GM12878 (cell line): ENCODE data around the gene TGM5. TPM values are rescaled to one million over a fixed set of nuclear protein-coding genes. Genes with fewer than 3 reads are reported as not detected.

ENCODE experiments used
- ASH2L ChIP-seq: fragments of 300-600, 200-600 bp; sonication (generic); IDR thresholded peaks from 2 replicates; pipeline ENCODE4 v1.6.1; 2017; ENCODE audit warnings: low read depth, mild to moderate bottlenecking, borderline replicate concordance
- CEBPB ChIP-seq, 2 experiments: fragments of 150-350 bp in 1 of 2; IDR thresholded peaks; 2 replicates each; pipeline ENCODE4 v1.6.1; 2012 to 2014; ENCODE audit warnings: low read depth in 2 of 2, low read length in 2 of 2, borderline replicate concordance in 1 of 2, inconsistent platforms in 1 of 2
- CREB1 ChIP-seq: IDR thresholded peaks from 2 replicates; pipeline ENCODE4 v1.6.1; 2012; ENCODE audit warnings: low read depth, mild to moderate bottlenecking, inconsistent platforms
- ELK1 ChIP-seq: IDR thresholded peaks from 2 replicates; pipeline ENCODE4 v1.6.1; 2012; ENCODE audit warnings: low read depth, low read length, improper control_type of control experiment
- EZH2 ChIP-seq: IDR thresholded peaks from 2 replicates; pipeline ENCODE4 v1.6.1; 2012; ENCODE audit warnings: low read depth, mild to moderate bottlenecking, control low read depth, inconsistent platforms, low read length, borderline replicate concordance; ENCODE audit not compliant: control insufficient read depth
- FOXM1 ChIP-seq: IDR thresholded peaks from 2 replicates; pipeline ENCODE4 v1.6.1; 2012; ENCODE audit warnings: low read depth, mild to moderate bottlenecking, inconsistent platforms, low read length, moderate library complexity
- GABPA ChIP-seq: IDR thresholded peaks from 2 replicates; pipeline ENCODE4 v1.6.1; 2014; ENCODE audit warnings: antibody characterized with exemption, low read depth, mild to moderate bottlenecking, inconsistent platforms
- IRF3 ChIP-seq: fragments of 450-650 bp; IDR thresholded peaks from 2 replicates; pipeline ENCODE4 v1.6.1; 2014; ENCODE audit warnings: mild to moderate bottlenecking
- MXI1 ChIP-seq: fragments of 150-350 bp; IDR thresholded peaks from 2 replicates; pipeline ENCODE4 v1.6.1; 2011; ENCODE audit warnings: low read depth, mild to moderate bottlenecking, inconsistent platforms, low read length, improper control_type of control experiment
- NR2C2 ChIP-seq: IDR thresholded peaks from 2 replicates; pipeline ENCODE4 v1.6.1; 2011; ENCODE audit warnings: borderline replicate concordance, low read depth; ENCODE audit not compliant: control insufficient read depth, insufficient read length
- POU2F2 ChIP-seq: IDR thresholded peaks from 3 replicates; pipeline ENCODE4 v1.6.1; 2011; ENCODE audit warnings: low read depth, mild to moderate bottlenecking, low read length, borderline replicate concordance
- RFX5 ChIP-seq: IDR thresholded peaks from 2 replicates; pipeline ENCODE4 v1.6.1; 2011; ENCODE audit warnings: low read depth, low read length, improper control_type of control experiment
- SMAD1 ChIP-seq: fragments of 450-650 bp; IDR thresholded peaks from 2 replicates; pipeline ENCODE4 v1.6.1; 2018; ENCODE audit warnings: mild to moderate bottlenecking, low read depth; ENCODE audit not compliant: partially characterized antibody
- TCF3 ChIP-seq: IDR thresholded peaks from 2 replicates; pipeline ENCODE4 v1.6.1; 2012; ENCODE audit warnings: low read depth, mild to moderate bottlenecking, low read length, borderline replicate concordance; ENCODE audit not compliant: insufficient read depth
- ZNF592 ChIP-seq: fragments of 450-650 bp; IDR thresholded peaks from 2 replicates; pipeline ENCODE4 v1.6.1; 2017; ENCODE audit warnings: mild to moderate bottlenecking, moderate library complexity
- polyA plus RNA-seq, 11 experiments: library from polyadenylated mRNA; depleted of rRNA in 4 of 11; unstranded in 6 of 11; stranded (reverse) in 5 of 11; fragments of >200 nt; fragmentation: Nextera tagmentation in 4 of 11; fragmentation: Illumina TruSeq in 1 of 11; extraction: Ambion mirVana in 4 of 11; extraction: Trizol in 1 of 11; gene quantifications; 1 replicate in 1 of 11; 2 replicates in 10 of 11; pipeline versions ENCODE4 v1.2.1 to v1.2.3, GENCODE V29; 2011 to 2016; ENCODE audit warnings: inconsistent platforms in 2 of 11, missing spikeins in 2 of 11, low read depth in 1 of 11
- total RNA-seq, 4 experiments: library from RNA; depleted of rRNA in 3 of 4; stranded (reverse); fragments of >200 nt in 3 of 4; fragmentation: Illumina TruSeq in 1 of 4; extraction: Trizol in 1 of 4; gene quantifications; 2 replicates each; pipeline versions ENCODE4 v1.2.1 to v1.2.3, GENCODE V29; 2013 to 2021
- TF ChIP-seq, protein P1 (sequence below): IDR thresholded peaks from 2 replicates; pipeline ENCODE4 v1.6.1; 2011; ENCODE audit warnings: mild to moderate bottlenecking, low read depth, low read length, moderate library complexity; ENCODE audit not compliant: insufficient replicate concordance
- TF ChIP-seq, protein P2 (sequence below): fragments of 450-650 bp; conservative IDR thresholded peaks from 2 replicates; pipeline ENCODE4 v1.6.1; 2017; ENCODE audit warnings: mild to moderate bottlenecking, moderate library complexity

TGM5 gene
- total and polyA plus RNA-seq, 10 of the 15 experiments (the other 5 are each of a cell fraction or from before 2014, with no cell fraction given), result 4.4 to 27.1 (median 5.6) TPM

DNA sequence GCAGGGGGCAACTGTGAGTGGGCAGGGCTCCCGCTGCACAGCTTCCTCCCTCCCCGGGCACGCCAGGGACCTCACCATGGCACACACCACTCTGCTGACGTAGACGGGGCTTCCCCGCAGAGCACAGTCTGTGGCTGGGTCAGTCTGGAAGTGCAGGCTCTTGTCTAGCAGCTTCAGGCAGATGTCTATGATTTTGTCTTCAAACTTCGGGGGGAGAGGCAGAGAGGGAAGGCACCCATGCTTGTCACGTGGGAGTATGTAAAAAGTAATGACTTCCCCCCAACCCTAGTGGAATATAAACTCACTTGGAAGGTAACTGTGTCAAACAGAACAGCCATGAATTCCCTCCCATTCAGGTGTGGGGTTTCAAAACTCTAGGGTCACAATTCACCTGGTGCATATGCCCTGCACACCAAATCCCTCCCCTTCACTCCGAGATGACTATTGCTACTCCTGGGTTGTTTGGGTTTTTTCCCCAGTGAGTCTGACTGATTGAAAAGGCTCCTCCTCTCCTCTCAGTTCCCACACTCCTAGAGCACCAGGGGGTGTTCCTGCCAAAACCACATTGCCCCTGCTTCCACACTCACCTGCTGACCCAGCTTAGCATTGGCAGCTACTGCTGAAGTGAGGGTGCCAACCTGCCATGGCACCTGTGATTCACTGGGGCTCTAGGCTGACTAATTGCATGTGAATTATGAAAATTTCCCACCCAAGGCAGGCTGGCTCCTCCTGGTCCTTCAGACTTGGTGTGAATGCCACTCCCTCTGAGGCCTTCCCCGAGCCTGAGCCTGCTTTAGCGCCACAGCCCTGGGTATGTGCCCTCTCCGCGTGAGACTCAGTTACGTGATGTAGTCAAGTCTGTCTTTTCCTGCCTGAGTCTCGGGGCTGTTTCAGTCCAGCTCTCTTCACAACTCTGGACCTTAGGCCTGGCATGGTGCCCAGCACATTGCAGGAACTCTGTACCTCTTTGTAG lies 13.0 kb downstream of the TGM5 start (continued):
- TF ChIP-seq ASH2L (no peak), MXI1 (peak; percentile 72; the same call in 1 of the 2 replicates), ZNF592 (no peak), GABPA (no peak), CREB1 (no peak), SMAD1 (no peak), RFX5 (no peak), CEBPB (IDR thresholded peaks at IDR 0.05; ENCODE audit: borderline replicate concordance in 1 of 2, low read depth in 2 of 2, low read length in 2 of 2) (no peak), TCF3 (no peak), IRF3 (no peak), FOXM1 (no peak; the same call in 1 of the 2 replicates), EZH2 (no peak), NR2C2 (no peak), POU2F2 (peak; percentile 36; the same call in 1 of the 3 replicates), ELK1 (no peak)
- TF ChIP-seq, protein P1, sequence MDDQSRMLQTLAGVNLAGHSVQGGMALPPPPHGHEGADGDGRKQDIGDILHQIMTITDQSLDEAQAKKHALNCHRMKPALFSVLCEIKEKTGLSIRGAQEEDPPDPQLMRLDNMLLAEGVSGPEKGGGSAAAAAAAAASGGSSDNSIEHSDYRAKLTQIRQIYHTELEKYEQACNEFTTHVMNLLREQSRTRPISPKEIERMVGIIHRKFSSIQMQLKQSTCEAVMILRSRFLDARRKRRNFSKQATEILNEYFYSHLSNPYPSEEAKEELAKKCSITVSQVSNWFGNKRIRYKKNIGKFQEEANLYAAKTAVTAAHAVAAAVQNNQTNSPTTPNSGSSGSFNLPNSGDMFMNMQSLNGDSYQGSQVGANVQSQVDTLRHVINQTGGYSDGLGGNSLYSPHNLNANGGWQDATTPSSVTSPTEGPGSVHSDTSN, result no peak
- TF ChIP-seq, protein P2, sequence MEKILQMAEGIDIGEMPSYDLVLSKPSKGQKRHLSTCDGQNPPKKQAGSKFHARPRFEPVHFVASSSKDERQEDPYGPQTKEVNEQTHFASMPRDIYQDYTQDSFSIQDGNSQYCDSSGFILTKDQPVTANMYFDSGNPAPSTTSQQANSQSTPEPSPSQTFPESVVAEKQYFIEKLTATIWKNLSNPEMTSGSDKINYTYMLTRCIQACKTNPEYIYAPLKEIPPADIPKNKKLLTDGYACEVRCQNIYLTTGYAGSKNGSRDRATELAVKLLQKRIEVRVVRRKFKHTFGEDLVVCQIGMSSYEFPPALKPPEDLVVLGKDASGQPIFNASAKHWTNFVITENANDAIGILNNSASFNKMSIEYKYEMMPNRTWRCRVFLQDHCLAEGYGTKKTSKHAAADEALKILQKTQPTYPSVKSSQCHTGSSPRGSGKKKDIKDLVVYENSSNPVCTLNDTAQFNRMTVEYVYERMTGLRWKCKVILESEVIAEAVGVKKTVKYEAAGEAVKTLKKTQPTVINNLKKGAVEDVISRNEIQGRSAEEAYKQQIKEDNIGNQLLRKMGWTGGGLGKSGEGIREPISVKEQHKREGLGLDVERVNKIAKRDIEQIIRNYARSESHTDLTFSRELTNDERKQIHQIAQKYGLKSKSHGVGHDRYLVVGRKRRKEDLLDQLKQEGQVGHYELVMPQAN, result peak; percentile 44; the same call in 1 of the 2 replicates
